Hepatic stellate cell (primary cell): ENCODE measurements around the gene ZBTB33.

ENCODE experiments used
- DNase-seq: peaks from one replicate; pipeline ENCODE4 v3.0.0; 2011; ENCODE audit warnings: low spot score

ZBTB33 gene

GRCh38 chrX:120305531-120306141 is 55.0 kb downstream of the ZBTB33 start:
- no peak for DNase-seq

- DNase-seq: no peak
Measured at GRCh38 chrX:120306630-120307029, 56.0 kb downstream of the ZBTB33 start.
